ENCODE measurements around the gene CUEDC1. TPM values are rescaled to one million over a fixed set of nuclear protein-coding genes. Genes with fewer than 3 reads are reported as not detected.

Gene CUEDC1
- total and polyA plus RNA-seq, 4 donors = 19.7 to 55.7 (median 29.2) TPM

DNA sequence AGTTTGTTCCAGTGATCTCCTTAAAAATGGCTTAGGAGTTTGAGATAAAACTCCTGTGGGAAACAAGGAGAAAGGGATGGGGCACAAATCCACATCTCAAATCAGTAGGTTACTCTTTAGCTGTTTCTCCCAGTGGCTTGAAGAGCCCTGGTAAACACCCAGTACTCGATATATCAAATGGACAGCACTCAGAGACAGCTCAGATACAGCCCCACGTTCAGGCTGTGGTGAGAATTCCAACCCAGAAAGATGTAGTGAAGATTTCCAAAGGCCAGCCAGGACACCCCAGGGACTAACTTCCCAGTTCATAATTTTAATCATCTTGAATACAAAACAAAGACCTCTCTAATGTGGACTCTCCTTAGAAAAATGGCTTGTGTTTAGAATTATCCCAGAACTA is 39.2 kb upstream of the CUEDC1 start:
- Histone ChIP-seq H3K9ac (ENCODE audit: insufficient read depth in 1 of 2, low read length in 2 of 2) (no peak overlapping the region), H3K9me3 (ENCODE audit: control insufficient read depth in 4 of 4, insufficient read depth in 3 of 4, low read length in 3 of 4) (no peaks in the 10 kb centered on the region), H3K4me3 (no peak overlapping the region), H3K27ac (ENCODE audit: low read depth in 1 of 2, low read length in 1 of 2) (peak overlapping the region in 1 of 2 donors; percentile 64), H3K27me3 (ENCODE audit: control insufficient read depth in 3 of 3, insufficient read depth in 3 of 3, low read length in 2 of 3) (no peaks in the 10 kb centered on the region), H3K36me3 (ENCODE audit: control insufficient read depth in 4 of 4, insufficient read depth in 4 of 4, low read length in 4 of 4) (peaks cover 1 to 10% (median 7%) of the 10 kb centered on the region in 4 donors), H3K4me1 (ENCODE audit: control insufficient read depth in 5 of 5, insufficient read depth in 5 of 5, low read length in 5 of 5) (peaks cover 1 to 24% (median 6%) of the 10 kb centered on the region in 5 donors)
- no peak for DNase-seq
- WGBS, 2 donors = 44 to 48% methylated on average over 2 of the region's 2 CpGs
- no peak for TF ChIP-seq CTCF (IDR thresholded peaks at IDR 0.05; ENCODE audit: control extremely low read depth, extremely low read depth)
- ATAC-seq (ENCODE audit: insufficient read depth, low FRiP score) = no peak

DNA sequence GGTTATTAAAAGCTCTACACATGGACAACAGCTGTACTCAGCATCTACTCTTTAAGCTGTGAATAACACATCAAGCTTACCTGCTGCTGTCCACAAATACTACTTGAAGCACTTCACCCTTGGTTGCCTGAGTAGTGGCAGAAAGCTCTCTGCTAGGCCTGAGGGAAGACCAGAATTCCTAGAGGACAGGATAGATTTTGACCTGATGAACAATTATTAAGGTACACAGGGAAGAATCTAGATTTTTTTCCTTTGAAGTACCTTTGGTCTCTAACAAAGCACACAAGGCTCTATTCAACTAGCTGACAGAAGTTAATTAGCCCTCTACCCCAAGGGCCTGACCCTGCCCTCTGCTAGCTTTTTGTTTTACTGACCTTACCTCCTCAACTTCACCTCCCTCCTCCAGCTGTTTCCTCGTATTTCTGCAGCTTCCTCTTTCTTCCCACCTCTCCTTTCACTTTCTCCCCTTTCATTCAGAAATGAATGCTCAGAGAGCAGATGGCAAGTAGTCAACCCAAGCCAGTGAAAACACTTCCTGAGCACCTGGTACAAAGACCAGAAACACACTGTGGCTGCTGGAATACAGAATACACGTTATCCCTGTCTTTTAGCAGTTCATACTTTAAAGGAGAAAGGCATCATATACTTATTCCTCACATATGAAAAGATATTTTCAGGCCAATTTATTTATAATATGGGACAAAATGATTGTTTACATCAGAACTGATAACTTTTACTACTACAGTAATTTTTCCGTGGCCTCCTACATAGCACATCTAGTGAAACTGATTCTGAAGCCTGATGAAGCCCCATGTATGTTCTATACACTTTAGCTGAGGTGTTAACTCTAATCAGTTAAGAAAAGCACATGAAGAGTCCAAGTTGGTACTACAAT is 38.5 kb upstream of the CUEDC1 start:
- WGBS, 2 donors = 27% methylated on average over 3 of the region's 3 CpGs

GRCh38 chr17:57991537-57991936 is 36.3 kb upstream of the CUEDC1 start:
- Histone ChIP-seq H3K9me3 (ENCODE audit: control insufficient read depth in 4 of 4, insufficient read depth in 3 of 4, low read length in 3 of 4) (no peaks in the 10 kb centered on the region), H3K4me1 (ENCODE audit: control insufficient read depth in 5 of 5, insufficient read depth in 5 of 5, low read length in 5 of 5) (peaks cover 2 to 36% (median 7%) of the 10 kb centered on the region in 5 donors), H3K9ac (ENCODE audit: insufficient read depth in 1 of 2, low read length in 2 of 2) (no peak overlapping the region), H3K27ac (ENCODE audit: low read depth in 1 of 2, low read length in 1 of 2) (no peak overlapping the region), H3K4me3 (no peak overlapping the region), H3K27me3 (ENCODE audit: control insufficient read depth in 3 of 3, insufficient read depth in 3 of 3, low read length in 2 of 3) (no peaks in the 10 kb centered on the region), H3K36me3 (ENCODE audit: control insufficient read depth in 4 of 4, insufficient read depth in 4 of 4, low read length in 4 of 4) (peaks cover 0 to 1% (median 0%) of the 10 kb centered on the region in 4 donors)
- no peak for TF ChIP-seq CTCF (IDR thresholded peaks at IDR 0.05; ENCODE audit: control extremely low read depth, extremely low read depth)
- DNase-seq = no peak
- ATAC-seq (ENCODE audit: insufficient read depth, low FRiP score) = no peak

More for the DNA sequence above, 38.5 kb upstream of the CUEDC1 start:
- ATAC-seq (ENCODE audit: insufficient read depth, low FRiP score) (no peak), DNase-seq (no peak)
- H3K27ac ChIP-seq (ENCODE audit: low read depth in 1 of 2, low read length in 1 of 2) = peak overlapping the region; percentile 24 to 64
- no peak for TF ChIP-seq CTCF (IDR thresholded peaks at IDR 0.05; ENCODE audit: control extremely low read depth, extremely low read depth)
- no peaks in the 10 kb centered on the region for H3K27me3 ChIP-seq (ENCODE audit: control insufficient read depth in 3 of 3, insufficient read depth in 3 of 3, low read length in 2 of 3)
- no peaks in the 10 kb centered on the region for H3K9me3 ChIP-seq (ENCODE audit: control insufficient read depth in 4 of 4, insufficient read depth in 3 of 4, low read length in 3 of 4)
- H3K4me3 ChIP-seq = no peak overlapping the region
- peak overlapping the region in 1 of 2 donors; percentile 3 for H3K9ac ChIP-seq (ENCODE audit: insufficient read depth in 1 of 2, low read length in 2 of 2)
- H3K36me3 ChIP-seq (ENCODE audit: control insufficient read depth in 4 of 4, insufficient read depth in 4 of 4, low read length in 4 of 4) = peaks cover 1 to 10% (median 7%) of the 10 kb centered on the region in 4 donors
- H3K4me1 ChIP-seq (ENCODE audit: control insufficient read depth in 5 of 5, insufficient read depth in 5 of 5, low read length in 5 of 5) = peaks cover 2 to 31% (median 7%) of the 10 kb centered on the region in 5 donors

Measured in lung (tissue), 12 donors.